Type B pancreatic cell (in vitro differentiated cells): ENCODE data around the gene ART5. TPM values are rescaled to one million over a fixed set of nuclear protein-coding genes. Genes with fewer than 3 reads are reported as not detected.
"Not testable (repeated sequence)": the region's sequence is repeated elsewhere in the genome, so short reads cannot be mapped to it uniquely, and the experiment has no call there.

Source experiments
- DNase-seq: peaks from one replicate; pipeline ENCODE4 v3.0.0; 2021; ENCODE audit warnings: mixed read lengths; ENCODE audit not compliant: unreplicated experiment; ENCODE audit errors: extremely low spot score
- H3K27ac Mint-ChIP-seq: 2 replicates; pipeline ENCODE4 v1.8.0; 2021; ENCODE audit warnings: mild to moderate bottlenecking, mixed read lengths
- H3K27me3 Mint-ChIP-seq: 2 replicates; pipeline ENCODE4 v1.8.0; 2021; ENCODE audit warnings: mixed read lengths
- H3K36me3 Mint-ChIP-seq: 2 replicates; pipeline ENCODE4 v1.8.0; 2021; ENCODE audit warnings: mixed read lengths
- H3K4me1 Mint-ChIP-seq: one replicate; pipeline ENCODE4 v1.8.0; 2021; ENCODE audit warnings: mixed read lengths; ENCODE audit not compliant: unreplicated experiment
- H3K4me3 Mint-ChIP-seq: 2 replicates; pipeline ENCODE4 v1.8.0; 2021; ENCODE audit warnings: mild to moderate bottlenecking, mixed read lengths
- H3K9me3 Mint-ChIP-seq: 2 replicates; pipeline ENCODE4 v1.8.0; 2021; ENCODE audit warnings: mixed read lengths
- CTCF ChIP-seq: fragments of 200-600 bp; sonication (generic); conservative IDR thresholded peaks from 2 replicates; pipeline ENCODE4 v1.5.0; 2021; ENCODE audit warnings: antibody characterized with exemption, mild to moderate bottlenecking
- total RNA-seq: library from RNA; stranded (reverse); gene quantifications from 2 replicates; pipeline ENCODE4 v1.2.1, GENCODE V29; 2021; ENCODE audit warnings: low replicate concordance

Gene ART5
- total RNA-seq, 1 donor from 2014 or later, result 3.8 TPM

DNA sequence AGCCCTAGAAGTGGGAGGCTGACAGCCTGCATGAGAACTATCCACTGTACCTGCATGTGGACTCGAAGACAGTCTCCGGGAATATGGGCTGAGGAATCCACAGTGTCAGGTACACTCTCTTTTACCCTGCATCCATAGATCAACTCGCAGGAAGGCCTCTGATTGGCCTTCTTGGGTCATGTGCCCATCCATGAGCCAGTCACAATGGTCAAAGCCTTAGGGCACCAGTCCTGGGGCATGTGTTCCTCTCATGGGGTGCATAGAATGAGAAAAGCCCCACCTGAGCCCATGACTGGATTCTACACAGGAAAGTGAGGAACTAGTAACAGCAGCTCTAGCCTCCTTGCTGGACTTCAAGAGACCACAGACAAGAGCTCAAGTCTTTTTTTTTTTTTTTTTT is 13.8 kb upstream of the ART5 start:
- Mint-ChIP-seq H3K36me3 (no peaks in the 10 kb centered on the region), H3K27me3 (peaks cover 13% of the 10 kb centered on the region), H3K4me1 (no peaks in the 10 kb centered on the region), H3K4me3 (no peak overlapping the region), H3K9me3 (peaks cover 7% of the 10 kb centered on the region), H3K27ac (no peak overlapping the region)
- DNase-seq, result no peak
- no peak for TF ChIP-seq CTCF

DNA sequence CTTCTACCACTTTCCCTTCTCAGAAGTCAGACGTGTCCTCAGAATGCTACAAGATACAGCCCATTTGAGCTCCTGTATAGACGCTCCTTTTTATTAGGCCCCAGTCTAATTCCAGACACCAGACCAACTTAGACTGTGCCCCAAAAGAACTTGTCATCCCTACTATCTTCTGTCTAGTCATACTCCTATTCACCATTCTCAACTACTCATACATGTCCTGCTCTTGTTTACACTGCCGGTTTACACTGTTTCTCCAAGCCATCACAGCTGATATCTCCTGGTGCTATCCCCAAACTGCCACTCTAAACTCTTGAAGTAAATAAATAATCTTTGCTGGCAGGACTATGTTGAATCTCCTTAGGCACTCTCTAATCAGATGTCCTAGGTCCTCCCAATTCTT is 10.7 kb upstream of the ART5 start:
- H3K27me3 Mint-ChIP-seq, result peaks cover 32% of the 10 kb centered on the region
- not testable (repeated sequence) for DNase-seq, H3K4me3 Mint-ChIP-seq, H3K27ac Mint-ChIP-seq, H3K4me1 Mint-ChIP-seq, H3K36me3 Mint-ChIP-seq, H3K9me3 Mint-ChIP-seq

GRCh38 chr11:3649374-3649773 is 7.6 kb upstream of the ART5 start:
- H3K27ac Mint-ChIP-seq, result peak overlapping the region; percentile 21
- H3K27me3 Mint-ChIP-seq, result peaks cover 33% of the 10 kb centered on the region
- not testable (repeated sequence) for H3K4me3 Mint-ChIP-seq, H3K9me3 Mint-ChIP-seq, DNase-seq, H3K4me1 Mint-ChIP-seq, H3K36me3 Mint-ChIP-seq

DNA sequence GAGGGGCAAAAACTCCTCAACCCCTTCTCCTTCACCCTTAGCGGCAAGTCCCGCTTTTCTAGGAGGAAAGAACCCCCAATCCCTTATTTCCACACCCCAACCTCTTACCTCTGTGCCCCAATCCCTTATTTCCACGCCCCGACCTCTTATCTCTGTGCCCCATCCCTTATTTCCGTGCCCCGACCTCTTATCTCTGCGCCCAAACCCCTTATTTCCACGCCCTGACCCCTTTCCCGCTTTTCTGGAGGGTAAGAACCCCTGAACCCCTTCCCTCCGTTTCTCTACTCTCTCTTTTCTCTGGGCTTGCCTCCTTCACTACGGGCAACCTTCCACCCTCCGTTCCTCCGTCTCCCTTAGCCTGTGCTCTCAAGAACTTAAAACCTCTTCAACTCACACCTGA is 7.1 kb upstream of the ART5 start:
- H3K4me3 Mint-ChIP-seq, H3K9me3 Mint-ChIP-seq, DNase-seq, H3K36me3 Mint-ChIP-seq, H3K4me1 Mint-ChIP-seq: not testable (repeated sequence)
- Mint-ChIP-seq H3K27me3 (peaks cover 33% of the 10 kb centered on the region), H3K27ac (peak overlapping the region; percentile 21)

GRCh38 chr11:3645552-3645951 is 3.8 kb upstream of the ART5 start:
- H3K27me3 Mint-ChIP-seq, result peaks cover 29% of the 10 kb centered on the region
- no peak for DNase-seq
- TF ChIP-seq CTCF, result no peak
- peaks cover 9% of the 10 kb centered on the region for H3K4me1 Mint-ChIP-seq
- H3K4me3 Mint-ChIP-seq, result no peak overlapping the region
- no peaks in the 10 kb centered on the region for H3K9me3 Mint-ChIP-seq
- H3K36me3 Mint-ChIP-seq, result no peaks in the 10 kb centered on the region
- no peak overlapping the region for H3K27ac Mint-ChIP-seq

- Mint-ChIP-seq H3K9me3 (no peaks in the 10 kb centered on the region), H3K27ac (no peak within 1 kb of the TSS), H3K4me3 (peak within 1 kb of the TSS; percentile 54), H3K4me1 (peaks cover 9% of the 10 kb centered on the region), H3K27me3 (peaks cover 22% of the 10 kb centered on the region), H3K36me3 (no peaks in the 10 kb centered on the region)
- no peak for TF ChIP-seq CTCF
- DNase-seq, result no peak
Measured at GRCh38 chr11:3644817-3645235, 3.0 kb upstream of the ART5 start, which contains the start of gene ART1. Gene ART1 (plus strand): TSS chr11:3645128. CDS start chr11:3659214, 14,086 bp downstream.

DNA sequence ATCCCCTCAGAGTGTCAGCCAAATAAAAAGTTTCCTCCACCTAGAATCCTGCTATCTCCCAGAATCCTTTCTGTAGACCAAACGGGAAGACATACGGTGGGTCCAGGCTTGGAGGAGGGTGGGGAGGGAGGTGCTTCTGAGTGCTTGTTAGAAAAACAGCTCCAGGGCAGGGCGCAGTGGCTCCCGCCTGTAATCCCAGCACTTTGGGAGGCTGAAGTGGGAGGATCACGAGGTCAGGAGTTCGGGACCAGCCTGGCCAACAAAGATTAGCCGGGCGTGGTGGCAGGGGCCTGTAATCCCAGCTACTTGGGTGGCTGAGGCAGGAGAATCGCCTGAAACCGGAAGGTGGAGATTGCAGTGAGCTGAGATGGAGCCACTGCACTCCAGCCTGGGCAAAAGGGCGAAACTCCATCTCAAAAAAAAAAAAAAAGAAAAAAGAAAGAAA is 1.3 kb upstream of the ART5 start:
- not testable (repeated sequence) for H3K27ac Mint-ChIP-seq, H3K4me1 Mint-ChIP-seq, H3K9me3 Mint-ChIP-seq, H3K36me3 Mint-ChIP-seq, DNase-seq
- H3K4me3 Mint-ChIP-seq, result peak overlapping the region; percentile 94
- peaks cover 12% of the 10 kb centered on the region for H3K27me3 Mint-ChIP-seq
